Measurements from ENCODE around the gene LEO1.

GRCh38 chr15:52014616-52015015, 43.0 kb upstream of the LEO1 start:
- no peak for TF ChIP-seq EZH2 (IDR thresholded peaks at IDR 0.05; ENCODE audit: insufficient read depth, poor library complexity, severe bottlenecking)
- TF ChIP-seq EZH2phosphoT487 (IDR thresholded peaks at IDR 0.05; ENCODE audit: insufficient read depth, low read depth): no peak

All from GM23248 (cell line).